Liver (tissue), 3 donors: ENCODE results near the gene ST6GALNAC3.

Experiments
- EGR1 ChIP-seq, 2 donors: IDR thresholded peaks; 2 replicates each; pipeline ENCODE4 v1.6.1; 2016 to 2018; ENCODE audit warnings: antibody characterized with exemption in 2 of 2, low read depth in 2 of 2
- FOXA1 ChIP-seq: IDR thresholded peaks from 2 replicates; pipeline ENCODE4 v1.6.1; 2016; ENCODE audit warnings: antibody characterized with exemption
- JUND ChIP-seq, 2 donors: IDR thresholded peaks; 2 replicates each; pipeline ENCODE4 v1.6.1; 2016; ENCODE audit warnings: antibody characterized with exemption in 2 of 2
- NR2F2 ChIP-seq: IDR thresholded peaks from 2 replicates; pipeline ENCODE4 v1.6.1; 2016; ENCODE audit warnings: antibody characterized with exemption
- RAD21 ChIP-seq, 2 donors: IDR thresholded peaks; 2 replicates each; pipeline ENCODE4 v1.6.1; 2016; ENCODE audit warnings: antibody characterized with exemption in 2 of 2, mild to moderate bottlenecking in 2 of 2
- SP1 ChIP-seq: IDR thresholded peaks from 2 replicates; pipeline ENCODE4 v1.6.1; 2018; ENCODE audit warnings: antibody characterized with exemption, mild to moderate bottlenecking
- TAF1 ChIP-seq: conservative IDR thresholded peaks from 2 replicates; pipeline ENCODE4 v1.6.1; 2016; ENCODE audit warnings: antibody characterized with exemption, mild to moderate bottlenecking
- YY1 ChIP-seq: IDR thresholded peaks from 2 replicates; pipeline ENCODE4 v1.6.1; 2016; ENCODE audit warnings: antibody characterized with exemption, mild to moderate bottlenecking
- TF ChIP-seq, protein P1 (sequence below): fragments of 150-350 bp; IDR thresholded peaks from 2 replicates; pipeline ENCODE4 v1.5.1; 2017; ENCODE audit warnings: improper control_type of control experiment, low read depth, low read length; ENCODE audit not compliant: missing input control
- TF ChIP-seq, protein P2 (sequence below): IDR thresholded peaks from 2 replicates; pipeline ENCODE4 v1.6.1; 2016; ENCODE audit warnings: antibody characterized with exemption
- TF ChIP-seq, protein P3 (sequence below): IDR thresholded peaks from 2 replicates; pipeline ENCODE4 v1.6.1; 2016; ENCODE audit warnings: antibody characterized with exemption
- TF ChIP-seq, protein P4 (sequence below): IDR thresholded peaks from 2 replicates; pipeline ENCODE4 v1.6.1; 2016; ENCODE audit warnings: antibody characterized with exemption, mild to moderate bottlenecking
- TF ChIP-seq, protein P5 (sequence below): IDR thresholded peaks from 2 replicates; pipeline ENCODE4 v1.6.1; 2016; ENCODE audit warnings: antibody characterized with exemption
- donor health status: healthy.
- donor health status: healthy.

DNA sequence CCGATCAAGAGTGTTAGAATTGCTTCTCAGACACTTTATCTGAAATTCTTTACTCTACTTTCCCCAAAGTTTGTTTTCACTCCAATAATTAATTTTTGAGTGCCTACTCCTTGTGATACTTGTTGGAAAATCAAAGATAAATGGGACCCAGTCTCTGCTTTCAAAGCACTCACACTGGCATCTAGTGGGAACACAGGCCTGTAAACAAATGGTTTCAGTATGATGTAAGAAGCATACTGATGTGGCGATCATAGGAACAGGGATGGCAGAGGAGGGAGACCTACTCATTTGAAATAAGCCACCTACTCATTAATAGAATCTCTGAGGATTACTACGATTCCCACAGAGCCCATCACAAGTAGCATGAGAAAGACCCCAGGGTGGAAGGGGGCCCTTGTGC lies 519.1 kb downstream of the ST6GALNAC3 start:
- TF ChIP-seq, protein P1, sequence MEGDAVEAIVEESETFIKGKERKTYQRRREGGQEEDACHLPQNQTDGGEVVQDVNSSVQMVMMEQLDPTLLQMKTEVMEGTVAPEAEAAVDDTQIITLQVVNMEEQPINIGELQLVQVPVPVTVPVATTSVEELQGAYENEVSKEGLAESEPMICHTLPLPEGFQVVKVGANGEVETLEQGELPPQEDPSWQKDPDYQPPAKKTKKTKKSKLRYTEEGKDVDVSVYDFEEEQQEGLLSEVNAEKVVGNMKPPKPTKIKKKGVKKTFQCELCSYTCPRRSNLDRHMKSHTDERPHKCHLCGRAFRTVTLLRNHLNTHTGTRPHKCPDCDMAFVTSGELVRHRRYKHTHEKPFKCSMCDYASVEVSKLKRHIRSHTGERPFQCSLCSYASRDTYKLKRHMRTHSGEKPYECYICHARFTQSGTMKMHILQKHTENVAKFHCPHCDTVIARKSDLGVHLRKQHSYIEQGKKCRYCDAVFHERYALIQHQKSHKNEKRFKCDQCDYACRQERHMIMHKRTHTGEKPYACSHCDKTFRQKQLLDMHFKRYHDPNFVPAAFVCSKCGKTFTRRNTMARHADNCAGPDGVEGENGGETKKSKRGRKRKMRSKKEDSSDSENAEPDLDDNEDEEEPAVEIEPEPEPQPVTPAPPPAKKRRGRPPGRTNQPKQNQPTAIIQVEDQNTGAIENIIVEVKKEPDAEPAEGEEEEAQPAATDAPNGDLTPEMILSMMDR = no peak
- TF ChIP-seq EGR1 (IDR thresholded peaks at IDR 0.05; ENCODE audit: low read depth in 2 of 2) = no peak
- TF ChIP-seq, protein P2, sequence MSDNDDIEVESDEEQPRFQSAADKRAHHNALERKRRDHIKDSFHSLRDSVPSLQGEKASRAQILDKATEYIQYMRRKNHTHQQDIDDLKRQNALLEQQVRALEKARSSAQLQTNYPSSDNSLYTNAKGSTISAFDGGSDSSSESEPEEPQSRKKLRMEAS = no peak
- TF ChIP-seq JUND (IDR thresholded peaks at IDR 0.05) = no peak
- TF ChIP-seq SP1 = no peak
- TF ChIP-seq TAF1 = no peak
- TF ChIP-seq, protein P3, sequence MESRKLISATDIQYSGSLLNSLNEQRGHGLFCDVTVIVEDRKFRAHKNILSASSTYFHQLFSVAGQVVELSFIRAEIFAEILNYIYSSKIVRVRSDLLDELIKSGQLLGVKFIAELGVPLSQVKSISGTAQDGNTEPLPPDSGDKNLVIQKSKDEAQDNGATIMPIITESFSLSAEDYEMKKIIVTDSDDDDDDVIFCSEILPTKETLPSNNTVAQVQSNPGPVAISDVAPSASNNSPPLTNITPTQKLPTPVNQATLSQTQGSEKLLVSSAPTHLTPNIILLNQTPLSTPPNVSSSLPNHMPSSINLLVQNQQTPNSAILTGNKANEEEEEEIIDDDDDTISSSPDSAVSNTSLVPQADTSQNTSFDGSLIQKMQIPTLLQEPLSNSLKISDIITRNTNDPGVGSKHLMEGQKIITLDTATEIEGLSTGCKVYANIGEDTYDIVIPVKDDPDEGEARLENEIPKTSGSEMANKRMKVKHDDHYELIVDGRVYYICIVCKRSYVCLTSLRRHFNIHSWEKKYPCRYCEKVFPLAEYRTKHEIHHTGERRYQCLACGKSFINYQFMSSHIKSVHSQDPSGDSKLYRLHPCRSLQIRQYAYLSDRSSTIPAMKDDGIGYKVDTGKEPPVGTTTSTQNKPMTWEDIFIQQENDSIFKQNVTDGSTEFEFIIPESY = no peak
- TF ChIP-seq RAD21 (IDR thresholded peaks at IDR 0.05) = no peak
- TF ChIP-seq, protein P4, sequence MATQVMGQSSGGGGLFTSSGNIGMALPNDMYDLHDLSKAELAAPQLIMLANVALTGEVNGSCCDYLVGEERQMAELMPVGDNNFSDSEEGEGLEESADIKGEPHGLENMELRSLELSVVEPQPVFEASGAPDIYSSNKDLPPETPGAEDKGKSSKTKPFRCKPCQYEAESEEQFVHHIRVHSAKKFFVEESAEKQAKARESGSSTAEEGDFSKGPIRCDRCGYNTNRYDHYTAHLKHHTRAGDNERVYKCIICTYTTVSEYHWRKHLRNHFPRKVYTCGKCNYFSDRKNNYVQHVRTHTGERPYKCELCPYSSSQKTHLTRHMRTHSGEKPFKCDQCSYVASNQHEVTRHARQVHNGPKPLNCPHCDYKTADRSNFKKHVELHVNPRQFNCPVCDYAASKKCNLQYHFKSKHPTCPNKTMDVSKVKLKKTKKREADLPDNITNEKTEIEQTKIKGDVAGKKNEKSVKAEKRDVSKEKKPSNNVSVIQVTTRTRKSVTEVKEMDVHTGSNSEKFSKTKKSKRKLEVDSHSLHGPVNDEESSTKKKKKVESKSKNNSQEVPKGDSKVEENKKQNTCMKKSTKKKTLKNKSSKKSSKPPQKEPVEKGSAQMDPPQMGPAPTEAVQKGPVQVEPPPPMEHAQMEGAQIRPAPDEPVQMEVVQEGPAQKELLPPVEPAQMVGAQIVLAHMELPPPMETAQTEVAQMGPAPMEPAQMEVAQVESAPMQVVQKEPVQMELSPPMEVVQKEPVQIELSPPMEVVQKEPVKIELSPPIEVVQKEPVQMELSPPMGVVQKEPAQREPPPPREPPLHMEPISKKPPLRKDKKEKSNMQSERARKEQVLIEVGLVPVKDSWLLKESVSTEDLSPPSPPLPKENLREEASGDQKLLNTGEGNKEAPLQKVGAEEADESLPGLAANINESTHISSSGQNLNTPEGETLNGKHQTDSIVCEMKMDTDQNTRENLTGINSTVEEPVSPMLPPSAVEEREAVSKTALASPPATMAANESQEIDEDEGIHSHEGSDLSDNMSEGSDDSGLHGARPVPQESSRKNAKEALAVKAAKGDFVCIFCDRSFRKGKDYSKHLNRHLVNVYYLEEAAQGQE = no peak
- TF ChIP-seq, protein P5, sequence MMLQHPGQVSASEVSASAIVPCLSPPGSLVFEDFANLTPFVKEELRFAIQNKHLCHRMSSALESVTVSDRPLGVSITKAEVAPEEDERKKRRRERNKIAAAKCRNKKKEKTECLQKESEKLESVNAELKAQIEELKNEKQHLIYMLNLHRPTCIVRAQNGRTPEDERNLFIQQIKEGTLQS = no peak
- no peak for TF ChIP-seq NR2F2
- TF ChIP-seq FOXA1 = no peak
- TF ChIP-seq YY1 = no peak
